ENCODE measurements around the gene LY6G6D. TPM values are rescaled to one million over a fixed set of nuclear protein-coding genes. Genes with fewer than 3 reads are reported as not detected.
"Not testable (repeated sequence)": the region's sequence is repeated elsewhere in the genome, so short reads cannot be mapped to it uniquely, and the experiment has no call there.

LY6G6D gene
- total RNA-seq, 1 donor from 2014 or later = not detected

- H3K27ac Mint-ChIP-seq = peak within 1 kb of the TSS; percentile 99
- peak within 1 kb of the TSS; percentile 98 for H3K4me3 Mint-ChIP-seq
- H3K9me3 Mint-ChIP-seq = no peaks in the 10 kb centered on the region
- no peaks in the 10 kb centered on the region for H3K27me3 Mint-ChIP-seq
- peaks cover 23% of the 10 kb centered on the region for H3K4me1 Mint-ChIP-seq
- H3K36me3 Mint-ChIP-seq (ENCODE audit: low read depth) = peaks cover 10% of the 10 kb centered on the region
- peak; percentile 99 for DNase-seq
- intact Hi-C loops (cut with micrococcal nuclease) = loop anchor here (1.0 to 2.0 kb wide), 5 partner anchors 22 to 160 kb away; partner anchors contain the start of genes CLIC1 and LY6G5C
These were observed 12.1 kb upstream of the LY6G6D start, which contains the start of gene ABHD16A for GRCh38 chr6:31702819-31703716. ABHD16A (minus strand) TSS chr6:31703324; CDS start chr6:31703281, 43 bp downstream.

GRCh38 chr6:31705931-31706330 lies 9.2 kb upstream of the LY6G6D start:
- H3K4me1 Mint-ChIP-seq = peaks cover 23% of the 10 kb centered on the region
- intact Hi-C loops (cut with micrococcal nuclease) = no loop called here
- DNase-seq = no peak
- H3K9me3 Mint-ChIP-seq = no peaks in the 10 kb centered on the region
- H3K4me3 Mint-ChIP-seq = no peak overlapping the region
- peaks cover 5% of the 10 kb centered on the region for H3K36me3 Mint-ChIP-seq (ENCODE audit: low read depth)
- no peak overlapping the region for H3K27ac Mint-ChIP-seq
- H3K27me3 Mint-ChIP-seq = no peaks in the 10 kb centered on the region

DNA sequence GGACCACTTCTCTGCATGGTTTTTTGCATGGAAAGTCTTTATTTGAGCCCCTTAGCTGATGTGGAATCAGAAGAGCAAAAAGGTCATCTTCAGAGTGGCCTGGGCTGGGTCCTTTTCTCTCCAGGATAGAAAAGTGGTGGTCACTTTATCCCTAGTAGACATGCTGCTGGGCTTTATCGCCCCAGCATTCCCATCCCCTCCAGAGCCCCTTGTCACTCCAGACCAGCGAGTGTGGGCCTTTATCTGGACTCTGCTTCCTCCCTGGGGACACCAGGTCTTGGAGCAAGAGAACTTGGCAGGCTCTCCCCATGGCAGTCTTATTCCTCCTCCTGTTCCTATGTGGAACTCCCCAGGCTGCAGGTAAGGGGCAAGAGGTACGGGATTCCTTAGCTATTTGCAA lies 8.5 kb upstream of the LY6G6D start, which contains the start of gene LY6G6F:
Gene LY6G6F, plus strand, starts transcription at position 268 of the 400 bp plus-strand sequence. Its CDS starts 41 bp downstream, at position 309.
- H3K36me3 Mint-ChIP-seq (ENCODE audit: low read depth) = peaks cover 5% of the 10 kb centered on the region
- H3K9me3 Mint-ChIP-seq = no peaks in the 10 kb centered on the region
- H3K4me1 Mint-ChIP-seq = peaks cover 22% of the 10 kb centered on the region
- H3K27me3 Mint-ChIP-seq = no peaks in the 10 kb centered on the region
- peak; percentile 56 for DNase-seq
- intact Hi-C loops (cut with micrococcal nuclease) = no loop called here
- H3K27ac Mint-ChIP-seq = no peak within 1 kb of the TSS
- H3K4me3 Mint-ChIP-seq = no peak within 1 kb of the TSS

DNA sequence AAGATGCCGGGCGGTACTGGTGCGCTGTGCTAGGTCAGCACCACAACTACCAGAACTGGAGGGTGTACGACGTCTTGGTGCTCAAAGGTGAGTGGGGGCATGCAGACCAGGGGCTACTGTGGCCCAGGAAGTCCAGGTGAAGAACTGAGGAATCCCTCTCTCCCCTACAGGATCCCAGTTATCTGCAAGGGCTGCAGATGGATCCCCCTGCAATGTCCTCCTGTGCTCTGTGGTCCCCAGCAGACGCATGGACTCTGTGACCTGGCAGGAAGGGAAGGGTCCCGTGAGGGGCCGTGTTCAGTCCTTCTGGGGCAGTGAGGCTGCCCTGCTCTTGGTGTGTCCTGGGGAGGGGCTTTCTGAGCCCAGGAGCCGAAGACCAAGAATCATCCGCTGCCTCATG lies 7.4 kb upstream of the LY6G6D start:
- H3K9me3 Mint-ChIP-seq = no peaks in the 10 kb centered on the region
- DNase-seq = no peak
- H3K4me3 Mint-ChIP-seq = no peak overlapping the region
- intact Hi-C loops (cut with micrococcal nuclease) = no loop called here
- peaks cover 21% of the 10 kb centered on the region for H3K4me1 Mint-ChIP-seq
- peaks cover 7% of the 10 kb centered on the region for H3K27me3 Mint-ChIP-seq
- no peak overlapping the region for H3K27ac Mint-ChIP-seq
- H3K36me3 Mint-ChIP-seq (ENCODE audit: low read depth) = peaks cover under 1% of the 10 kb centered on the region

GRCh38 chr6:31708224-31708623 lies 6.9 kb upstream of the LY6G6D start:
- Mint-ChIP-seq H3K9me3 (no peaks in the 10 kb centered on the region), H3K27me3 (peaks cover 10% of the 10 kb centered on the region), H3K36me3 (ENCODE audit: low read depth) (no peaks in the 10 kb centered on the region), H3K27ac (no peak overlapping the region), H3K4me3 (no peak overlapping the region), H3K4me1 (peaks cover 20% of the 10 kb centered on the region)
- no peak for DNase-seq
- intact Hi-C loops (cut with micrococcal nuclease) = no loop called here

DNA sequence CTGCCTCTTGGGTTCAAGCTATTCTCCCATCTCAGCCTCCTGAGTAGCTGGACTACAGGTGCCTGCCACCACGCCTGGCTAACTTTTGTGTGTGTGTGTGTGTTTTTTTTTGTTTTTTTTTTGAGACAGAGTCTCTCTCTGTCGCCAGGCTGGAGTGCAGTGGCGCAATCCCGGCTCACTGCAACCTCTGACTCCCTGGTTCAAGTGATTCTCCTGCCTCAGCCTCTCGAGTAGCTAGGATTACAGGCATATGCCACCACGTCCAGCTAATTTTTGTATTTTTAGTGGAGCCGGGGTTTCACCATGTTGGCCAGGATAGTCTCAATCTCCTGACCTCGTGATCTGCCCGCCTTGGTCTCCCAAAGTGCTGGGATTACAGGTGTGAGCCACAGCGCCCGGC lies 6.0 kb upstream of the LY6G6D start:
- Mint-ChIP-seq H3K4me1 (peaks cover 14% of the 10 kb centered on the region), H3K27me3 (peaks cover 11% of the 10 kb centered on the region)
- H3K4me3 Mint-ChIP-seq; H3K36me3 Mint-ChIP-seq (ENCODE audit: low read depth); H3K27ac Mint-ChIP-seq; H3K9me3 Mint-ChIP-seq; DNase-seq; intact Hi-C loops (cut with micrococcal nuclease): not testable (repeated sequence)

DNA sequence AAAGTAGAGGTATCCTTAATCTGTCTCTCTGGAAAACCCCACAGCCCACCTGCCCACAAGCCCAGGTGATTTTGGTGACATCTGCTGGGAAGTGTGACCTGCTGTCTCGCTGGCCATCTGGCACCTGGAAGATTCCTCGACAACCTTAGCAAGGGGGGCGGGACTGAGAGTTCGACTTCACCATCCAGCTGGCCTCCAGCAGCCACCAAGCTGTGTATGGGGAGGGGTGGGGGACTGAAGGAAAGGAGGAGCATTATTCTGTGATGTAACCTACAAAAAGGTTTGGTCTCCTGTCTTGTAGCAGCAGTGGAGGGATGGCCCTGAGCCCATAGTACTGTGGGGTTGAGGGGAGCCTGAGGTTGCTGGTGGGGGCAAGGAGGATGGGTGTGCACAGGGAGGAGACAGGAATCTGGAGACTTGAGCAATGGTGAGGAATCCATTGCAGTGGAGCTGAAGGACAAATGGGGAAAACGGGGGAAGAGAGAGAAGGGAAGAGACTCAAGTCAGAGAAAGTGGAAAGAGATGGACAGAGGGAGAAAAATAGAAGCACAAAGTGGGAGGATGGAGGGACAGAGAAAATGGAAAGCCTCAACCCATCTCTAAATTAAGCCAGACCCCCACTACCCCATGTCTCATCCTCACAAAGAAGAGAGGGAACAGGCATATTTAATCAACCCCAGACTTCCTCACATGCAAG lies 4.5 kb upstream of the LY6G6D start:
- no peak for DNase-seq
- intact Hi-C loops (cut with micrococcal nuclease) = no loop called here
- H3K4me1 Mint-ChIP-seq = peaks cover 14% of the 10 kb centered on the region

DNA sequence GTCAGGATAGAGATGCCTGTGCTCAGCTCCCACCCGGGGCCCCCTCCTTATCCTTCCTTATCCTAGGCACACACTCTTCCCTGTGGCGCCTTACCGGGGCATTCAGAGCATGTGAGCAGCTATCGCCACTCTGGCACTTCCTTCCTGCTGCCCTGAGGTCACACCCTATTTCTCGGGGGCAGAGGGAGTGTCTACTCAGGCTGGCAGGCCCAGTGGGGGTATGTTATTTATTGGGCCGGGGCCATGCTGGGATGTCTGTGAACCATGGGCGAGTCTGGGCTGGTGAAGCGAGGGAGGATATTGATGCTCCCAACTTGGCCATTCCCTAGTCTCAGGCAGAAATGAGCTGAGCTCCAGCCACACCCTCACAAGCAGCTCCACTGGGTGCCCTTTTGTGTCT lies 3.9 kb upstream of the LY6G6D start:
- DNase-seq = no peak
- Mint-ChIP-seq H3K27ac (no peak overlapping the region), H3K9me3 (no peaks in the 10 kb centered on the region), H3K4me1 (peaks cover 14% of the 10 kb centered on the region), H3K4me3 (no peak overlapping the region), H3K27me3 (peaks cover 11% of the 10 kb centered on the region), H3K36me3 (ENCODE audit: low read depth) (no peaks in the 10 kb centered on the region)
- intact Hi-C loops (cut with micrococcal nuclease) = no loop called here

More for the DNA sequence above, 4.5 kb upstream of the LY6G6D start:
- H3K9me3 Mint-ChIP-seq = no peaks in the 10 kb centered on the region
- H3K27me3 Mint-ChIP-seq = peaks cover 11% of the 10 kb centered on the region
- H3K36me3 Mint-ChIP-seq (ENCODE audit: low read depth) = no peaks in the 10 kb centered on the region
- H3K27ac Mint-ChIP-seq = no peak overlapping the region
- no peak overlapping the region for H3K4me3 Mint-ChIP-seq

DNA sequence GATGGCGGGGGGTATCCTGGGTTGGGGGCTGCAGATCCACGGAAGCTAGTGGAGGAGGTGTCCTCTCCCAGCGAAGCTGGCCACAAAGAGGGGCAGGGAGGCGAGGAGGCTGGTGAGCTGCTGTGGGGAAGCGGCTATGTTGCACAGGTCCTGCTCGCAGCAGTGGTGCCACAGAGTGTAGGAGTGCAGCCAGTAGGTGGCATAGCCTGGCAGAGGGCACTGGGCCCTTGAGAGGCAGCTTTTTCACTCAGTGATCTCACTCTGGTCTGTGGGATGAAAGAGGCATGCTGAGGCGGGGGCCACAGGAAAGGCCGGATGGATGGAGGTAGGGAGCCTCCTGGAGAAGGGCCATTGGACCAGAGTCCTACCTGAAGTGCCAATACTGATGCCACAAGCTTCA lies 2.9 kb upstream of the LY6G6D start:
- no peak overlapping the region for H3K4me3 Mint-ChIP-seq
- H3K27me3 Mint-ChIP-seq = peaks cover 11% of the 10 kb centered on the region
- no peak overlapping the region for H3K27ac Mint-ChIP-seq
- no peak for DNase-seq
- no peaks in the 10 kb centered on the region for H3K9me3 Mint-ChIP-seq
- intact Hi-C loops (cut with micrococcal nuclease) = no loop called here
- no peaks in the 10 kb centered on the region for H3K36me3 Mint-ChIP-seq (ENCODE audit: low read depth)
- peaks cover 14% of the 10 kb centered on the region for H3K4me1 Mint-ChIP-seq

GRCh38 chr6:31713465-31713864 lies 1.7 kb upstream of the LY6G6D start:
- no peaks in the 10 kb centered on the region for H3K36me3 Mint-ChIP-seq (ENCODE audit: low read depth)

GRCh38 chr6:31713991-31714684 lies 1.0 kb upstream of the LY6G6D start:
- peaks cover 14% of the 10 kb centered on the region for H3K4me1 Mint-ChIP-seq
- no peaks in the 10 kb centered on the region for H3K36me3 Mint-ChIP-seq (ENCODE audit: low read depth)
- H3K27ac Mint-ChIP-seq = no peak overlapping the region
- DNase-seq = no peak
- H3K9me3 Mint-ChIP-seq = no peaks in the 10 kb centered on the region
- H3K4me3 Mint-ChIP-seq = no peak overlapping the region
- intact Hi-C loops (cut with micrococcal nuclease) = no loop called here
- peaks cover 11% of the 10 kb centered on the region for H3K27me3 Mint-ChIP-seq

More at GRCh38 chr6:31713465-31713864, 1.7 kb upstream of the LY6G6D start:
- intact Hi-C loops (cut with micrococcal nuclease) = no loop called here
- no peak for DNase-seq
- Mint-ChIP-seq H3K27me3 (peaks cover 11% of the 10 kb centered on the region), H3K4me1 (peaks cover 14% of the 10 kb centered on the region), H3K4me3 (no peak overlapping the region), H3K9me3 (no peaks in the 10 kb centered on the region), H3K27ac (no peak overlapping the region)

DNA sequence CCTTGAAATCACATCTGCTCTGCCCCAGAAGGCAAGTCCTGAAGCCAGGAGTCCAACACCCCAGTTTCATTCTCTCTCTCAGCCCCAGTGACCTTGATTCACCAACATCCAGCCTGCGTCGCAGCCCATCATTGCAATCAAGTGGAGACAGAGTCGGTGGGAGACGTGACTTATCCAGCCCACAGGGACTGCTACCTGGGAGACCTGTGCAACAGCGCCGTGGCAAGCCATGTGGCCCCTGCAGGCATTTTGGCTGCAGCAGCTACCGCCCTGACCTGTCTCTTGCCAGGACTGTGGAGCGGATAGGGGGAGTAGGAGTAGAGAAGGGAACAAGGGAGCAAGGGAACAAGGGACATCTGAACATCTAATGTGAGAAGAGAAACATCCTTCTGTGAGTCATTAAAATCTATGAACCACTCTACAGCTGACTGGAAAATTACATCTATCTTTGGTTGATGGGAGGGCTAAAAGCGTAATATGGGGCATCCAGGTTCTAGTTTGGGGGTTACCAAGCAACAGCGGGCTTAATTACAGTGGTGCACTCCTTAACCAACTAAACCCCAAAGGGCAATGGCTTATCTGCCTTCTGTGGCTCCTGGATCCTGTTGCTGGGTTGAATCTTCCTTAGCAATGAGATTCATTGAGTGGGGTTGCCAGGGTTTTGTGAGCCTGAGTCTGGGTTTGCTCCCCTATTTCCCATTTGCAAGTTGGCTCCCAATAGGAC lies 2.5 kb downstream of the LY6G6D start:
- DNase-seq = no peak
- intact Hi-C loops (cut with micrococcal nuclease) = no loop called here
- Mint-ChIP-seq H3K4me1 (peaks cover 4% of the 10 kb centered on the region), H3K4me3 (no peak overlapping the region), H3K36me3 (ENCODE audit: low read depth) (no peaks in the 10 kb centered on the region), H3K27me3 (peaks cover 8% of the 10 kb centered on the region), H3K9me3 (no peaks in the 10 kb centered on the region), H3K27ac (peak overlapping the region; percentile 22)

DNA sequence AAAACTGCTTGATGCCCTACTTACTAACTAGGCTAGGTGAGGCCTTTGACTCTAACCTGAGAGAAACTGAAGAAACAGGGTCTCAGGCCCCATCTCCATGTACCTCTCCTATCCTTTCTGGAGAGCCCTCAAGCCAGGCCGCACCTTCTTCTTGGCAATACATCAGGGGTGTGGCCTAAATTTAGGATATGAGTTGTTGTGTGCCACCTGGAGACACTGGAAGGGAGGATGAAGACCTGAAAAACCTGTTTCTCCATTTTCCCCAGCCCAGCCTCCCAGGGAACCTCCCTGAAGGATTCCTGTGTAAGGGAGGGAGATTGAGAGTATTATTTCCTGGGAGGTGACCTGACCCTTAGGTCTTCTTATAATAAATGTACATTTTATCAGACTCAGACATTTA lies 3.1 kb downstream of the LY6G6D start:
- no peak overlapping the region for H3K27ac Mint-ChIP-seq
- peaks cover 4% of the 10 kb centered on the region for H3K27me3 Mint-ChIP-seq
- H3K9me3 Mint-ChIP-seq = no peaks in the 10 kb centered on the region
- intact Hi-C loops (cut with micrococcal nuclease) = no loop called here
- H3K36me3 Mint-ChIP-seq (ENCODE audit: low read depth) = no peaks in the 10 kb centered on the region
- no peak for DNase-seq
- no peak overlapping the region for H3K4me3 Mint-ChIP-seq
- H3K4me1 Mint-ChIP-seq = peaks cover 4% of the 10 kb centered on the region
